HS-5 (cell line): ENCODE results near the gene NAA35.
"Not testable (repeated sequence)": the region's sequence is repeated elsewhere in the genome, so short reads cannot be mapped to it uniquely, and the experiment has no call there.

Experiments
- DNase-seq: peaks from one replicate; pipeline ENCODE4 v3.0.0-alpha.2; 2012; ENCODE audit warnings: low read depth

The NAA35 gene

GRCh38 chr9:85940832-85941621 lies at the start of gene NAA35:
NAA35 (plus strand) TSS chr9:85941146; CDS start chr9:85942160, 1,014 bp downstream.
- peak; percentile 94 for DNase-seq

- no peak for DNase-seq
Measured at GRCh38 chr9:85892401-85892800, 48.5 kb upstream of the NAA35 start.

- DNase-seq: no peak
Measured at GRCh38 chr9:85895685-85896084, 45.3 kb upstream of the NAA35 start.

- DNase-seq: no peak
Measured at GRCh38 chr9:85897848-85898247, 43.1 kb upstream of the NAA35 start.

GRCh38 chr9:85898332-85898731 lies 42.6 kb upstream of the NAA35 start:
- DNase-seq: no peak

- no peak for DNase-seq
Measured at GRCh38 chr9:85899388-85899787, 41.6 kb upstream of the NAA35 start.

GRCh38 chr9:85900504-85901201 lies 40.3 kb upstream of the NAA35 start:
- DNase-seq: no peak

GRCh38 chr9:85904975-85905374 lies 36.0 kb upstream of the NAA35 start:
- DNase-seq: no peak

- DNase-seq: no peak
Measured at GRCh38 chr9:85905957-85906356, 35.0 kb upstream of the NAA35 start.

GRCh38 chr9:85909390-85909789 lies 31.6 kb upstream of the NAA35 start:
- DNase-seq: no peak

GRCh38 chr9:85914108-85914507 lies 26.8 kb upstream of the NAA35 start:
- no peak for DNase-seq

- DNase-seq: no peak
Measured at GRCh38 chr9:85917756-85918155, 23.2 kb upstream of the NAA35 start.

- DNase-seq: no peak
Measured at GRCh38 chr9:85925493-85925892, 15.5 kb upstream of the NAA35 start.

GRCh38 chr9:85927076-85927475 lies 13.9 kb upstream of the NAA35 start:
- DNase-seq: no peak

GRCh38 chr9:85931495-85931894 lies 9.5 kb upstream of the NAA35 start:
- DNase-seq: no peak

- not testable (repeated sequence) for DNase-seq
Measured at GRCh38 chr9:85935950-85936349, 5.0 kb upstream of the NAA35 start.

- no peak for DNase-seq
Measured at GRCh38 chr9:85940275-85940831, 593 bp upstream of the NAA35 start.

- no peak for DNase-seq
Measured at GRCh38 chr9:85941622-85941940, 635 bp downstream of the NAA35 start.

GRCh38 chr9:85941966-85942912 lies 1.3 kb downstream of the NAA35 start:
- no peak for DNase-seq

- DNase-seq: no peak
Measured at GRCh38 chr9:85942913-85943709, 2.2 kb downstream of the NAA35 start.

- no peak for DNase-seq
Measured at GRCh38 chr9:85943757-85944430, 2.9 kb downstream of the NAA35 start.
